Psoas muscle (tissue), 8 donors: Measurements from ENCODE around the gene CRACR2B. TPM values are rescaled to one million over a fixed set of nuclear protein-coding genes. Genes with fewer than 3 reads are reported as not detected.

Experiments
- ATAC-seq, 4 donors: fragments of 200-7000 bp; cut with Tn5 transposase; one replicate each; pipeline ENCODE4 v1.9.1; 2020; ENCODE audit warnings: moderate library complexity in 3 of 4, mild to moderate bottlenecking in 2 of 4
- DNase-seq, 2 donors: peaks; one replicate each; pipeline ENCODE4 v3.0.0-alpha.2; 2020
- H3K27ac ChIP-seq: fragments of 200-600 bp; one replicate; pipeline ENCODE4 v1.8.0; 2022
- H3K27me3 ChIP-seq, 3 donors: fragments of 200-600 bp in 1 of 3; one replicate each; pipeline versions ENCODE4 v1.6.1 to v1.8.0; 2013 to 2022; ENCODE audit warnings: low read length in 2 of 3, mild to moderate bottlenecking in 2 of 3, moderate library complexity in 1 of 3; ENCODE audit not compliant: insufficient read depth in 3 of 3
- H3K36me3 ChIP-seq, 2 donors: fragments of 200-600 bp in 1 of 2; one replicate each; pipeline versions ENCODE4 v1.6.1 to v1.8.0; 2013 to 2022; ENCODE audit warnings: low read depth in 1 of 2, mild to moderate bottlenecking in 1 of 2, moderate library complexity in 1 of 2; ENCODE audit not compliant: insufficient read depth in 1 of 2
- H3K4me1 ChIP-seq: fragments of 200-600 bp; one replicate; pipeline ENCODE4 v1.8.0; 2022
- H3K4me3 ChIP-seq: fragments of 200-600 bp; one replicate; pipeline ENCODE4 v1.8.0; 2022; ENCODE audit warnings: mild to moderate bottlenecking
- H3K9me3 ChIP-seq: fragments of 200-600 bp; one replicate; pipeline ENCODE4 v1.8.0; 2022
- CTCF ChIP-seq: fragments of 200-600 bp; IDR thresholded peaks from one replicate; pipeline ENCODE4 v1.8.0; 2022; ENCODE audit warnings: antibody characterized with exemption
- WGBS, 3 donors: extraction: QIAGEN DNeasy Blood & Tissue Kit; methylation state at CpG; one replicate each; pipeline versions ENCODE4 v1.1.6 to v1.1.7; 2013; 5-methylcytosine and 5-hydroxymethylcytosine counted together
- intact Hi-C, 2 donors: fragments of 100-400 bp; cut with DNase I; formaldehyde crosslinking; loops; one replicate each; pipeline versions ENCODE4 v1.11.0 to v1.14.2; 2022
- polyA plus RNA-seq, 3 donors: library from polyadenylated mRNA; stranded (reverse); fragments of 200-250 nt; gene quantifications; one replicate each; pipeline ENCODE4 v1.2.3, GENCODE V29; 2013
- total RNA-seq, 4 donors: library from RNA; stranded (reverse); fragmentation: NEBNext Ultra II Directional in 2 of 4; extraction: Animal tissue kit (Norgen Biotek cat#: 25700) in 2 of 4; gene quantifications; one replicate each; pipeline versions ENCODE4 v1.2.1 to v1.2.4, GENCODE V29; 2021 to 2023
- donor health status: healthy with polysubstance abuse.
- donor health status: DM: no; HTN: no; CAD: no; lungs with moderate emphysema.
- donor health status: Bipolar disorder and iron deficiency.
- donor health status: healthy.
- donor health status: DM: yes; HTN: yes; CAD: no.
- donor health status: DM: no; HTN: no; CAD: no.
- donor health status: DM: no; HTN: no; CAD: no.
- donor health status: DM: yes; HTN: yes; CAD: no.

The CRACR2B gene
- total and polyA plus RNA-seq, 7 donors: 1.9 to 8.9 (median 2.8) TPM

- 72 to 75% (median 73%) methylated on average over 4 to 8 of the region's 8 CpGs for WGBS, 3 donors
- Histone ChIP-seq H3K9me3 (no peaks in the 10 kb centered on the region), H3K27me3 (no peaks in the 10 kb centered on the region), H3K4me1 (peaks cover 4% of the 10 kb centered on the region), H3K27ac (no peak overlapping the region), H3K36me3 (no peaks in the 10 kb centered on the region), H3K4me3 (no peak overlapping the region)
- no peak for TF ChIP-seq CTCF
- ATAC-seq: no peak
- DNase-seq: no peak
- intact Hi-C loops: no loop called here
These were observed 28.7 kb downstream of the CRACR2B start for GRCh38 chr11:856397-856796.

- Histone ChIP-seq H3K4me3 (no peak overlapping the region), H3K9me3 (no peaks in the 10 kb centered on the region), H3K36me3 (peaks cover 0 to 5% of the 10 kb centered on the region in 2 donors), H3K27ac (no peak overlapping the region), H3K4me1 (peaks cover 4% of the 10 kb centered on the region), H3K27me3 (no peaks in the 10 kb centered on the region)
- intact Hi-C loops: no loop called here
- ATAC-seq (no peak), DNase-seq (no peak)
- no peak for TF ChIP-seq CTCF
- WGBS, 3 donors: 82 to 88% (median 84%) methylated on average over 27 of the region's 27 CpGs
These were observed 30.5 kb downstream of the CRACR2B start for GRCh38 chr11:858053-858761.

GRCh38 chr11:858762-859339, 31.1 kb downstream of the CRACR2B start:
- H3K4me1 ChIP-seq: peaks cover 4% of the 10 kb centered on the region
- H3K9me3 ChIP-seq: no peaks in the 10 kb centered on the region
- no peak for TF ChIP-seq CTCF
- no peak overlapping the region for H3K27ac ChIP-seq
- H3K27me3 ChIP-seq: no peaks in the 10 kb centered on the region
- DNase-seq (no peak), ATAC-seq (no peak)
- 88 to 91% (median 90%) methylated on average over 35 to 37 of the region's 37 CpGs for WGBS, 3 donors
- no peak overlapping the region for H3K4me3 ChIP-seq
- intact Hi-C loops: no loop called here
- H3K36me3 ChIP-seq: peaks cover 0 to 10% of the 10 kb centered on the region in 2 donors

GRCh38 chr11:859394-860131, 31.8 kb downstream of the CRACR2B start:
- Histone ChIP-seq H3K27ac (no peak overlapping the region), H3K9me3 (no peaks in the 10 kb centered on the region), H3K4me3 (no peak overlapping the region), H3K27me3 (no peaks in the 10 kb centered on the region), H3K36me3 (peaks cover 0 to 15% of the 10 kb centered on the region in 2 donors), H3K4me1 (peaks cover 4% of the 10 kb centered on the region)
- ATAC-seq: peak; percentile 23 to 49 (median 35)
- WGBS, 3 donors: 54 to 63% (median 61%) methylated on average over 26 to 31 of the region's 31 CpGs
- TF ChIP-seq CTCF: no peak
- DNase-seq: peak; percentile 68 to 83
- intact Hi-C loops: no loop called here
